HepG2 (cell line): ENCODE data around the gene OR52I1. TPM values are rescaled to one million over a fixed set of nuclear protein-coding genes. Genes with fewer than 3 reads are reported as not detected.

Experiments
- ATAC-seq: fragments of 200-7000 bp; cut with Tn5 transposase; 3 replicates; pipeline ENCODE4 v1.9.1; 2020; ENCODE audit warnings: mild to moderate bottlenecking, moderate library complexity
- BruUV-seq: library from RNA; stranded (reverse); fragments of 400-500 nt; replicated peaks from 2 replicates; lab custom pipeline; 2021; lab: Mats Ljungman, UMichigan
- CTCF ChIA-PET: fragments of 300-600 bp; formaldehyde crosslinking; extraction: SDS; loops from one replicate; lab custom pipeline; 2021; ENCODE audit warnings: low total read pairs, inconsistent platforms, low intra/inter-chr PET ratio; lab: Yijun Ruan, JAX
- POLR2A ChIA-PET: fragments of 350-600 bp; sonication (Branson Sonifier 250); formaldehyde crosslinking; loops from one replicate; lab custom pipeline; 2020; ENCODE audit warnings: antibody characterized with exemption, inconsistent platforms; lab: Yijun Ruan, JAX
- DNase-seq: peaks from one replicate; pipeline ENCODE4 v3.0.0-alpha.2; 2015; ENCODE audit warnings: low spot score
- FAIRE-seq: peaks from 3 replicates; lab custom pipeline; 2011; peaks lifted over from hg19 to GRCh38; lab: Jason Lieb, UNC
- H2AFZ ChIP-seq: one replicate; pipeline ENCODE4 v1.6.1; 2011; ENCODE audit warnings: low read length, inconsistent platforms
- H3K27ac ChIP-seq: fragments of 300-600 bp; 3 replicates; pipeline ENCODE4 v1.8.0; 2011; ENCODE audit warnings: mixed run types, mild to moderate bottlenecking, mixed read lengths, low read length, inconsistent platforms; ENCODE audit not compliant: insufficient read depth; ENCODE audit errors: extremely low read length
- H3K27me3 ChIP-seq, 2 experiments: fragments of 200-600 bp in 1 of 2; 2 replicates in 1 of 2; 3 replicates in 1 of 2; pipeline versions ENCODE4 v1.6.0 to v1.8.0; 2011; ENCODE audit warnings: low read length in 2 of 2, mild to moderate bottlenecking in 2 of 2, moderate library complexity in 2 of 2, inconsistent platforms in 1 of 2; ENCODE audit not compliant: insufficient read depth in 2 of 2, control insufficient read depth in 1 of 2
- H3K36me3 ChIP-seq, 2 experiments: fragments of 200-600 bp in 1 of 2; replicated peaks in 1 of 2; 2 replicates in 1 of 2; 3 replicates in 1 of 2; pipeline versions ENCODE4 v1.5.1 to v1.8.0; 2011; ENCODE audit warnings: low read length in 2 of 2, inconsistent platforms in 1 of 2; ENCODE audit not compliant: insufficient read depth in 2 of 2, control insufficient read depth in 1 of 2
- H3K4me1 ChIP-seq: 2 replicates; pipeline ENCODE4 v1.5.1; 2012; ENCODE audit warnings: low read length, inconsistent platforms; ENCODE audit not compliant: insufficient read depth
- H3K4me2 ChIP-seq: 2 replicates; pipeline ENCODE4 v1.6.0; 2011; ENCODE audit warnings: low read depth, low read length, inconsistent platforms
- H3K4me3 ChIP-seq, 3 experiments: fragments of 200-600 bp in 1 of 3; sonication (generic), shearing (Covaris generic) in 1 of 3; replicated peaks in 1 of 3; 2 replicates each; pipeline ENCODE4 v1.5.1; 2011 to 2016; ENCODE audit warnings: low read length in 3 of 3, inconsistent platforms in 2 of 3, low read depth in 2 of 3, mild to moderate bottlenecking in 2 of 3, control low read depth in 1 of 3, mixed read lengths in 1 of 3; ENCODE audit not compliant: insufficient read depth in 1 of 3
- H3K79me2 ChIP-seq: one replicate; pipeline ENCODE4 v1.6.1; 2011; ENCODE audit warnings: low read length, inconsistent platforms; ENCODE audit not compliant: insufficient read depth
- H3K9ac ChIP-seq: 2 replicates; pipeline ENCODE4 v1.6.0; 2011; ENCODE audit warnings: mild to moderate bottlenecking, low read depth, low read length, inconsistent platforms; ENCODE audit not compliant: insufficient read depth
- H3K9me3 ChIP-seq: 2 replicates; pipeline ENCODE4 v1.5.1; 2012; ENCODE audit warnings: mild to moderate bottlenecking, low read length
- H4K20me1 ChIP-seq: 2 replicates; pipeline ENCODE4 v1.6.0; 2011; ENCODE audit warnings: inconsistent platforms, mild to moderate bottlenecking, low read length, moderate library complexity; ENCODE audit not compliant: insufficient read depth
- CTCF ChIP-seq: sonication (generic); formaldehyde crosslinking; IDR thresholded peaks from 2 replicates; pipeline ENCODE4 v1.5.0; 2020; ENCODE audit warnings: mild to moderate bottlenecking, missing genetic modification reagents, moderate library complexity
- ELF1 ChIP-seq: sonication (generic); formaldehyde crosslinking; IDR thresholded peaks from 2 replicates; pipeline ENCODE4 v1.4.0; 2020; ENCODE audit warnings: missing genetic modification reagents
- FIP1L1 ChIP-seq: fragments of 200-400 bp; formaldehyde crosslinking; IDR thresholded peaks from 2 replicates; pipeline ENCODE4 v1.6.1; 2018; ENCODE audit warnings: low read depth, mild to moderate bottlenecking, low read length, moderate library complexity, borderline replicate concordance; ENCODE audit not compliant: insufficient read depth
- HOXA3 ChIP-seq: sonication (generic); formaldehyde crosslinking; IDR thresholded peaks from 2 replicates; pipeline ENCODE4 v1.5.0; 2020; ENCODE audit warnings: missing genetic modification reagents
- IKZF4 ChIP-seq: sonication (generic); formaldehyde crosslinking; IDR thresholded peaks from 2 replicates; pipeline ENCODE4 v1.5.1; 2020; ENCODE audit warnings: borderline replicate concordance, mild to moderate bottlenecking, low read depth, missing genetic modification reagents; ENCODE audit errors: not compliant biosample characterization
- NFYC ChIP-seq: IDR thresholded peaks from 2 replicates; pipeline ENCODE4 v1.6.1; 2016; ENCODE audit warnings: missing genetic modification reagents, missing compliant biosample characterization
- REL ChIP-seq: sonication (generic); formaldehyde crosslinking; conservative IDR thresholded peaks from 2 replicates; pipeline ENCODE4 v1.8.0; 2022; ENCODE audit warnings: mild to moderate bottlenecking, missing genetic modification reagents, moderate library complexity
- STAG1 ChIP-seq: sonication (generic); formaldehyde crosslinking; IDR thresholded peaks from 2 replicates; pipeline ENCODE4 v1.4.0; 2020; ENCODE audit warnings: missing genetic modification reagents
- ZBTB39 ChIP-seq: sonication (generic); formaldehyde crosslinking; IDR thresholded peaks from 2 replicates; pipeline ENCODE4 v1.5.0; 2020; ENCODE audit warnings: missing genetic modification reagents
- WGBS: methylation state at CpG from one replicate; pipeline ENCODE4 v1.1.6; 2017; ENCODE audit warnings: low lambda C conversion rate; 5-methylcytosine and 5-hydroxymethylcytosine counted together
- in situ Hi-C: cut with HindIII; loops from 2 replicates; pipeline ENCODE4 v1.10.0; 2017; ENCODE audit warnings: low pct_unique_long_range_greater_than_20kb; ENCODE audit not compliant: extremely low pct_ligation_motif_present
- intact Hi-C: fragments of 100-400 bp; cut with micrococcal nuclease; formaldehyde crosslinking; loops from one replicate; pipeline ENCODE4 v1.10.0; 2022; ENCODE audit not compliant: unreplicated experiment
- polyA plus RNA-seq, 8 experiments: library from polyadenylated mRNA; depleted of rRNA in 3 of 8; stranded (reverse) in 7 of 8; unstranded in 1 of 8; fragments of >200 nt; fragmentation: Illumina TruSeq in 4 of 8; extraction: Trizol in 4 of 8; gene quantifications; 2 replicates each; pipeline versions ENCODE4 v1.2.1 to v1.2.3, GENCODE V29; 2011 to 2016; ENCODE audit warnings: low read depth in 4 of 8, missing spikeins in 1 of 8, mixed read lengths in 1 of 8; ENCODE audit not compliant: insufficient read depth in 1 of 8
- total RNA-seq, 5 experiments: library from RNA; depleted of rRNA; stranded (reverse); fragments of >200 nt; fragmentation: Illumina TruSeq; extraction: Trizol; gene quantifications; 2 replicates each; pipeline ENCODE4 v1.2.3, GENCODE V29; 2016; ENCODE audit warnings: low read depth in 1 of 5
- TF ChIP-seq, protein P1 (sequence below): sonication (generic); formaldehyde crosslinking; conservative IDR thresholded peaks from 2 replicates; pipeline ENCODE4 v1.8.0; 2022; ENCODE audit warnings: low read depth, missing genetic modification reagents

OR52I1 gene
- total and polyA plus RNA-seq, 2 of the 13 experiments (the other 11 are each of a cell fraction or from before 2014, with no cell fraction given), result not detected

- TF ChIP-seq, protein P1, sequence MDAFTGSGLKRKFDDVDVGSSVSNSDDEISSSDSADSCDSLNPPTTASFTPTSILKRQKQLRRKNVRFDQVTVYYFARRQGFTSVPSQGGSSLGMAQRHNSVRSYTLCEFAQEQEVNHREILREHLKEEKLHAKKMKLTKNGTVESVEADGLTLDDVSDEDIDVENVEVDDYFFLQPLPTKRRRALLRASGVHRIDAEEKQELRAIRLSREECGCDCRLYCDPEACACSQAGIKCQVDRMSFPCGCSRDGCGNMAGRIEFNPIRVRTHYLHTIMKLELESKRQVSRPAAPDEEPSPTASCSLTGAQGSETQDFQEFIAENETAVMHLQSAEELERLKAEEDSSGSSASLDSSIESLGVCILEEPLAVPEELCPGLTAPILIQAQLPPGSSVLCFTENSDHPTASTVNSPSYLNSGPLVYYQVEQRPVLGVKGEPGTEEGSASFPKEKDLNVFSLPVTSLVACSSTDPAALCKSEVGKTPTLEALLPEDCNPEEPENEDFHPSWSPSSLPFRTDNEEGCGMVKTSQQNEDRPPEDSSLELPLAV, result no peak
- no peak for TF ChIP-seq NFYC (CRISPR knock-in tag)
- TF ChIP-seq ZBTB39 (CRISPR knock-in tag), result no peak
- TF ChIP-seq CTCF (CRISPR knock-in tag), result peak; percentile 70
- TF ChIP-seq ELF1 (CRISPR knock-in tag), result no peak
- TF ChIP-seq HOXA3, result no peak
- TF ChIP-seq FIP1L1, result no peak
- peak; percentile 63 for TF ChIP-seq STAG1 (CRISPR knock-in tag)
- no peak for TF ChIP-seq IKZF4 (CRISPR knock-in tag)
- no peak for TF ChIP-seq REL (CRISPR knock-in tag)
- TF ChIP-seq, all 625 proteins: peak for 2
- FAIRE-seq, result no peak
- Histone ChIP-seq H3K4me1 (no peaks in the 10 kb centered on the region), H3K4me3 (no peak overlapping the region), H2AFZ (no peak overlapping the region), H3K27me3 (no peaks in the 10 kb centered on the region), H3K4me2 (no peak overlapping the region), H3K9ac (no peak overlapping the region), H3K27ac (no peak overlapping the region), H3K79me2 (no peaks in the 10 kb centered on the region), H3K9me3 (peaks cover 21% of the 10 kb centered on the region), H3K36me3 (no peaks in the 10 kb centered on the region), H4K20me1 (no peaks in the 10 kb centered on the region)
- ChIA-PET CTCF (interaction anchor here (1.3 to 1.8 kb wide), 2 partner anchors 379 to 755 kb away, joined by 4 to 8 read pairs; no protein-coding TSS in a partner anchor), POLR2A (no interaction called here)
- in situ Hi-C loops, result no loop called here
- 37% methylated on average over 15 of the region's 15 CpGs for WGBS
- intact Hi-C loops, result no loop called here
- no TSS peak for BruUV-seq
- peak; percentile 69 for ATAC-seq
- DNase-seq, result peak; percentile 45
Observed at GRCh38 chr11:4626207-4627099, 32.6 kb downstream of the OR52I1 start.
